Activated naive CD8-positive, alpha-beta T cell treated with anti-CD3 and anti-CD28 coated beads, Interleukin-2, amount 50 U/mL, for 24 hours (primary cell): ENCODE measurements around the gene HJV.
A peak's percentile ranks its signal among the peaks of the same experiment; 100 is the strongest.

ENCODE experiments used
- ATAC-seq: fragments of 150-1000 bp; cut with Tn5 transposase; one replicate; pipeline ENCODE4 v1.10.0; 2021
- DNase-seq: peaks from one replicate; pipeline ENCODE4 v3.0.0; 2021
- H3K27ac Mint-ChIP-seq: one replicate; pipeline ENCODE4 v1.8.0; 2021; ENCODE audit warnings: mild to moderate bottlenecking, mixed read lengths
- H3K27me3 Mint-ChIP-seq: one replicate; pipeline ENCODE4 v1.8.0; 2021; ENCODE audit warnings: mixed read lengths
- H3K36me3 Mint-ChIP-seq: one replicate; pipeline ENCODE4 v1.8.0; 2021; ENCODE audit warnings: low read depth, mixed read lengths
- H3K4me1 Mint-ChIP-seq: one replicate; pipeline ENCODE4 v1.8.0; 2021; ENCODE audit warnings: mixed read lengths
- H3K4me3 Mint-ChIP-seq: one replicate; pipeline ENCODE4 v1.8.0; 2021; ENCODE audit warnings: mild to moderate bottlenecking, moderate library complexity, mixed read lengths
- H3K9me3 Mint-ChIP-seq: one replicate; pipeline ENCODE4 v1.8.0; 2021; ENCODE audit warnings: mixed read lengths

HJV gene

GRCh38 chr1:146007489-146008133 is 13.9 kb downstream of the HJV start:
- ATAC-seq: no peak
- Mint-ChIP-seq H3K4me1 (peaks cover 41% of the 10 kb centered on the region), H3K27me3 (no peaks in the 10 kb centered on the region), H3K4me3 (peak overlapping the region; percentile 65), H3K36me3 (no peaks in the 10 kb centered on the region), H3K27ac (peak overlapping the region; percentile 90), H3K9me3 (no peaks in the 10 kb centered on the region)
- no peak for DNase-seq

- Mint-ChIP-seq H3K4me1 (peaks cover 77% of the 10 kb centered on the region), H3K27me3 (no peaks in the 10 kb centered on the region), H3K4me3 (no peak overlapping the region), H3K36me3 (no peaks in the 10 kb centered on the region), H3K9me3 (no peaks in the 10 kb centered on the region), H3K27ac (peak overlapping the region; percentile 69)
- DNase-seq (no peak), ATAC-seq (no peak)
These were observed 19.8 kb downstream of the HJV start for GRCh38 chr1:146001709-146002108.

- no peak for ATAC-seq
- Mint-ChIP-seq H3K4me1 (peaks cover 60% of the 10 kb centered on the region), H3K4me3 (peak overlapping the region; percentile 85), H3K27ac (peak overlapping the region; percentile 91), H3K27me3 (no peaks in the 10 kb centered on the region), H3K36me3 (peaks cover 17% of the 10 kb centered on the region), H3K9me3 (no peaks in the 10 kb centered on the region)
- DNase-seq: no peak
These were observed 22.1 kb downstream of the HJV start for GRCh38 chr1:145999321-146000024.

- DNase-seq (no peak), ATAC-seq (no peak)
These were observed 23.9 kb downstream of the HJV start for GRCh38 chr1:145997718-145998023.

GRCh38 chr1:145997016-145997717 is 24.4 kb downstream of the HJV start:
- peak; percentile 53 for DNase-seq
- H3K27ac Mint-ChIP-seq: peak overlapping the region; percentile 91

More at GRCh38 chr1:145997718-145998023, 23.9 kb downstream of the HJV start:
- peaks cover 35% of the 10 kb centered on the region for H3K36me3 Mint-ChIP-seq
- H3K4me3 Mint-ChIP-seq: peak overlapping the region; percentile 85
- peaks cover 65% of the 10 kb centered on the region for H3K4me1 Mint-ChIP-seq
- H3K27me3 Mint-ChIP-seq: no peaks in the 10 kb centered on the region
- peak overlapping the region; percentile 91 for H3K27ac Mint-ChIP-seq
- H3K9me3 Mint-ChIP-seq: no peaks in the 10 kb centered on the region

GRCh38 chr1:145996433-145997015 is 25.0 kb downstream of the HJV start, which contains the start of gene TXNIP:
Gene TXNIP, minus strand, starts transcription at chr1:145996579. Its CDS starts 313 bp downstream, at chr1:145996266.
- Mint-ChIP-seq H3K4me3 (peak within 1 kb of the TSS; percentile 85), H3K27me3 (no peaks in the 10 kb centered on the region), H3K36me3 (peaks cover 43% of the 10 kb centered on the region), H3K27ac (peak within 1 kb of the TSS; percentile 91), H3K4me1 (peaks cover 70% of the 10 kb centered on the region), H3K9me3 (no peaks in the 10 kb centered on the region)
- ATAC-seq (peak; percentile 92), DNase-seq (peak; percentile 95)

More at GRCh38 chr1:145997016-145997717, 24.4 kb downstream of the HJV start:
- peak; percentile 45 for ATAC-seq
- Mint-ChIP-seq H3K4me3 (peak overlapping the region; percentile 85), H3K36me3 (peaks cover 40% of the 10 kb centered on the region), H3K9me3 (no peaks in the 10 kb centered on the region), H3K4me1 (peaks cover 70% of the 10 kb centered on the region), H3K27me3 (no peaks in the 10 kb centered on the region)

GRCh38 chr1:145995964-145996432 is 25.5 kb downstream of the HJV start:
- H3K27ac Mint-ChIP-seq: peak overlapping the region; percentile 91
- peak overlapping the region; percentile 85 for H3K4me3 Mint-ChIP-seq
- ATAC-seq (no peak), DNase-seq (no peak)
- H3K4me1 Mint-ChIP-seq: peaks cover 69% of the 10 kb centered on the region
- no peaks in the 10 kb centered on the region for H3K9me3 Mint-ChIP-seq
- peaks cover 43% of the 10 kb centered on the region for H3K36me3 Mint-ChIP-seq
- no peaks in the 10 kb centered on the region for H3K27me3 Mint-ChIP-seq

GRCh38 chr1:145995148-145995881 is 26.2 kb downstream of the HJV start:
- peaks cover 43% of the 10 kb centered on the region for H3K36me3 Mint-ChIP-seq
- no peak for ATAC-seq
- H3K9me3 Mint-ChIP-seq: no peaks in the 10 kb centered on the region
- H3K27me3 Mint-ChIP-seq: no peaks in the 10 kb centered on the region
- H3K4me3 Mint-ChIP-seq: peak overlapping the region; percentile 85
- H3K27ac Mint-ChIP-seq: peak overlapping the region; percentile 91
- DNase-seq: no peak
- peaks cover 74% of the 10 kb centered on the region for H3K4me1 Mint-ChIP-seq

- Mint-ChIP-seq H3K9me3 (no peaks in the 10 kb centered on the region), H3K4me1 (peaks cover 71% of the 10 kb centered on the region), H3K27ac (peak overlapping the region; percentile 91), H3K4me3 (peak overlapping the region; percentile 85), H3K27me3 (no peaks in the 10 kb centered on the region), H3K36me3 (peaks cover 43% of the 10 kb centered on the region)
- ATAC-seq (peak; percentile 31), DNase-seq (peak; percentile 62)
These were observed 27.0 kb downstream of the HJV start for GRCh38 chr1:145994391-145995120.

GRCh38 chr1:145993618-145994390 is 27.7 kb downstream of the HJV start:
- H3K27ac Mint-ChIP-seq: peak overlapping the region; percentile 91
- peak overlapping the region; percentile 85 for H3K4me3 Mint-ChIP-seq
- H3K4me1 Mint-ChIP-seq: peaks cover 65% of the 10 kb centered on the region
- DNase-seq (no peak), ATAC-seq (no peak)
- no peaks in the 10 kb centered on the region for H3K9me3 Mint-ChIP-seq
- H3K27me3 Mint-ChIP-seq: no peaks in the 10 kb centered on the region
- H3K36me3 Mint-ChIP-seq: peaks cover 43% of the 10 kb centered on the region

- Mint-ChIP-seq H3K27ac (peak overlapping the region; percentile 91), H3K36me3 (peaks cover 43% of the 10 kb centered on the region), H3K27me3 (no peaks in the 10 kb centered on the region), H3K4me3 (peak overlapping the region; percentile 85), H3K4me1 (peaks cover 63% of the 10 kb centered on the region), H3K9me3 (no peaks in the 10 kb centered on the region)
- ATAC-seq: no peak
- DNase-seq: no peak
These were observed 28.4 kb downstream of the HJV start for GRCh38 chr1:145992958-145993617.

- ATAC-seq (no peak), DNase-seq (no peak)
- peak overlapping the region; percentile 91 for H3K27ac Mint-ChIP-seq
- peaks cover 63% of the 10 kb centered on the region for H3K4me1 Mint-ChIP-seq
- no peaks in the 10 kb centered on the region for H3K27me3 Mint-ChIP-seq
- H3K4me3 Mint-ChIP-seq: peak overlapping the region; percentile 85
- H3K9me3 Mint-ChIP-seq: no peaks in the 10 kb centered on the region
- peaks cover 43% of the 10 kb centered on the region for H3K36me3 Mint-ChIP-seq
These were observed 29.0 kb downstream of the HJV start for GRCh38 chr1:145992502-145992936.
